Activated naive CD8-positive, alpha-beta T cell (primary cell): ENCODE results near the gene AQP12A.
"Not testable (repeated sequence)": the region's sequence is repeated elsewhere in the genome, so short reads cannot be mapped to it uniquely, and the experiment has no call there.

ENCODE experiments used
- H3K27ac Mint-ChIP-seq: one replicate; pipeline ENCODE4 v1.8.0; 2021; ENCODE audit warnings: mixed read lengths
- H3K27me3 Mint-ChIP-seq: one replicate; pipeline ENCODE4 v1.8.0; 2021; ENCODE audit warnings: mixed read lengths
- H3K36me3 Mint-ChIP-seq: one replicate; pipeline ENCODE4 v1.8.0; 2021; ENCODE audit warnings: mixed read lengths
- H3K4me1 Mint-ChIP-seq: one replicate; pipeline ENCODE4 v1.8.0; 2021; ENCODE audit warnings: low read depth, mixed read lengths
- H3K4me3 Mint-ChIP-seq: one replicate; pipeline ENCODE4 v1.8.0; 2021; ENCODE audit warnings: mild to moderate bottlenecking, mixed read lengths
- H3K9me3 Mint-ChIP-seq: one replicate; pipeline ENCODE4 v1.8.0; 2021; ENCODE audit warnings: low read depth, mixed read lengths

AQP12A gene

DNA sequence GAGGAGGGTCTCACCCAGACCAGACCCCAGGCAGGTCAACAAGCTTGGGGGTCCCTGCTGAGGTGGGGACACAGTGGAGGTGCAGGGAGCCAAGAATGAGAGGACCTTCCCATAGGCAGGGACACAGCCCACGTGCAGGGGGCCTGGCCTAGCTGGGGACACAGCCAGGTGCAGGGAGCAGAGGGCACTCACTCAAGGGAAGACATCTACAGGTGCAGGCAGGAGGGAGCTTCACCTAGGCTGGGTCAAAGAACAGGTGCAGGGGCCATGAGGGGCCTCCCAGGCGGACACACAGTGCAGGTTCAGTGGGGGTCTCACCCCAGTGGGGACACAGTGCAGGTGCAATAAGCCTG, 615 bp upstream of the AQP12A start:
- not testable (repeated sequence) for H3K27ac Mint-ChIP-seq

GRCh38 chr2:240692583-240693561, 1.2 kb downstream of the AQP12A start:
- not testable (repeated sequence) for H3K4me1 Mint-ChIP-seq, H3K36me3 Mint-ChIP-seq, H3K9me3 Mint-ChIP-seq, H3K27ac Mint-ChIP-seq, H3K27me3 Mint-ChIP-seq, H3K4me3 Mint-ChIP-seq

More for the DNA sequence above, 615 bp upstream of the AQP12A start:
- not testable (repeated sequence) for H3K9me3 Mint-ChIP-seq, H3K36me3 Mint-ChIP-seq, H3K27me3 Mint-ChIP-seq, H3K4me3 Mint-ChIP-seq, H3K4me1 Mint-ChIP-seq

DNA sequence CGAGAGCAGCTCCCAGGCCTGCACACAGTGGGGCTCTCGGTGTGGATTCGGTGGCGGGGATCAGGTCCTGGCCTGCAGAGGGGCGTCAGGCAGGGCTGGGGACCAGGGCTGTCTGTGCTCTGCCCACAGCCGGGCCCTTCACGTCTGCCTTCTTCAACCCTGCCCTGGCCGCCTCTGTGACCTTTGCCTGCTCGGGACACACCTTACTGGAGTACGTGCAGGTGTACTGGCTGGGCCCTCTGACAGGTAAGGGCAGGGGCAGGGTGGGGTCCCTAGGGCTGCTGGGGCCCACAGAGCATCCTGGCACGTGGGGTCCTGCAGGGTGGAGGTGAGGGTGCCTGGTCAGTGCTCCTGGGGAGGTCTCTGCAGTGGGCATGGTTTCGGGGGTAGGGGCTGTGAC, 2.6 kb downstream of the AQP12A start:
- H3K27me3 Mint-ChIP-seq, H3K36me3 Mint-ChIP-seq, H3K4me3 Mint-ChIP-seq, H3K9me3 Mint-ChIP-seq, H3K27ac Mint-ChIP-seq, H3K4me1 Mint-ChIP-seq: not testable (repeated sequence)

DNA sequence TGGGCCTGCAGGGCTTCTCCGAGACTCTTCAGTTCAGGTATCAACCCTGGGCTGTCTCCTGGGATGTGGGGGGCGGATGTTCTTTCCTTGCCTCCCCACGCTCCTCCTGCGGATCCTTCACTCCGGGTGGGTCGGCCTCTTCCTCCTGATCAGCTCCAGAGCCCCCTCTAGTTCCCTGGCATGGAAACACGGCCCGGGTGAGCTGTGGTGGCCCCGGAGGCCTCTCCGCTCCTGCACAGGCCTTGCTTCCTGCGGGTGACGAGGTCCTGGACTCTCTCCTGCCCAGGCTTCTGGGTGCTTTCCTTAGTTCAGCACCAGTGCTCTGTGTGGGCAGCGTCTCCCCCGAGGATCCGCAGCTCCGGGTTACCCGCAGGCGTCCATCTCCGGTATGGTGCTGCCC, 3.9 kb downstream of the AQP12A start:
- not testable (repeated sequence) for H3K36me3 Mint-ChIP-seq, H3K4me3 Mint-ChIP-seq, H3K27me3 Mint-ChIP-seq, H3K9me3 Mint-ChIP-seq, H3K4me1 Mint-ChIP-seq, H3K27ac Mint-ChIP-seq

GRCh38 chr2:240696469-240696868, 4.8 kb downstream of the AQP12A start:
- H3K4me1 Mint-ChIP-seq, H3K27me3 Mint-ChIP-seq, H3K9me3 Mint-ChIP-seq, H3K36me3 Mint-ChIP-seq, H3K4me3 Mint-ChIP-seq, H3K27ac Mint-ChIP-seq: not testable (repeated sequence)

DNA sequence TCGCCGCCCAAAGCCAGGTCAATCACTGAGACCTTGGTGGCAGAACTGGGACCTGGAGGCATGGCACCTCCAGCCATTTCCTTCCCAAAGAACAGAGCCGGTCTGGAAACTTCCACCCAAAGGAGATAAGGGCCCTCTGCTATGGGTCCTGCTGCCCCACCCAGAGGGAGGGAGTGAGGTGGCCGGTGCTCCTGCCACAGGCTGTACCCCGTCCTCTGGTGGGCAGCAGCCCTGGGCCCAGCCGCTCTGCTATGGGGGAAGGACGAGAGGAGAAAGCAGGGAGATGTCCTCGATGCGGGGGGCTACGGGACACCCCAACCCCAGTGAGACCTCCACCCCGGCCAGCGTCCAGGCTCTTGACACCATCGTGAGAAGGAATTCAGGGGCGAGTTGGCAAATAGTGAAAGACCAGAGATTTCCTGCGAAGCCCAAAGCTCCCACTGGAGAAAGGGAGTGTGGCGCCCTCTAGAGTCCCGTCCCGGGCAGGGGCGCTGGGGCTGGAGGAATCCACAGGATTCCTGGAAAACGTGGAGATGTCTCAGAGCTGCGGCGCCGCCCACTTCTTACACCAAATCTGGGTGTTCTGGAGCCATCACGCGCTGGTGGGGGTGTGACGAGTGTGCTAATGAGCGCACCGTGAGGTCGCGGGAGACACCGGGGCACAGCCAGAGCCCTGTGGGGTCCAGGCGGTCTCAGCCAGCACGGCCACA, 7.3 kb downstream of the AQP12A start:
- not testable (repeated sequence) for H3K4me3 Mint-ChIP-seq, H3K9me3 Mint-ChIP-seq, H3K36me3 Mint-ChIP-seq, H3K27ac Mint-ChIP-seq, H3K4me1 Mint-ChIP-seq, H3K27me3 Mint-ChIP-seq

DNA sequence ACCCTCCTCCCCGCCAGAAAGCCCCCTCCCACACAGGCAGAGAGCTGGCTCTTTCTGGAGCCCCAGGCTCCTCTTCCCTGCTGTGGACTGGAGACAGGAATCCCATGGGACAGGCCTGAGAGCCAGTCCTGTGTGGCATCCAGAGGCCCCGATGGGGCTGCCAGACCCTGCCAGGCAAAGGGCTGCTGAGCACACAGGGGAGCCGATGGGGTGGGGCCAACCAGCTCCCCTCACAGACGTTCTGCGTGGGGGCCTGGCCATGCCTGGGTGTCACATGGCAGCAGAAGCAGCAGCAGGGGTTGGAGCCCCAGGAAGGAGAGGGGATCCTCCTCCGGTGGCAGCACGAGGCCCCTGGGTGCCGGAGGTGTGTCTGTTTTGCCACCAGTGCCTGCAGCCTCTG, 8.2 kb downstream of the AQP12A start:
- H3K36me3 Mint-ChIP-seq, H3K27ac Mint-ChIP-seq, H3K4me1 Mint-ChIP-seq, H3K9me3 Mint-ChIP-seq, H3K4me3 Mint-ChIP-seq, H3K27me3 Mint-ChIP-seq: not testable (repeated sequence)

DNA sequence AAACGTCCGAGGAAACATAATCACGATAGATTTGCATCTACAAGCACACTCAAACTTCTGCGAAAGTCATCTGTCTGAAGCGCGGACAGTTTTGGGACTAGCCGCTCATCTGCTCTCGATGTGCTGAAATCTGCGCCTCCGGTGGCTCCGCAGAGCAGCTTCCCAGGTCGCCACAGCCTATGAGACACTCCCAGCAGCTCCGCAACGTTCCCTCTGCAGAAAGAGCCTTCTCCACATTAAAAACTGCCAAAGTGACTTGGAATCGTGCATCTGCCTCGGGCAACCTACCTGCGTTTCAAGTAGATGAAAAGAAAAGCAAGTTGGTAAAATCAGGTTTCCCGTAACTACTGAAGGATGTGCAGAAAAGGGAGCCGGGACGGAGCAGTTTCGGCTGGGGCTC, 8.9 kb downstream of the AQP12A start:
- H3K4me3 Mint-ChIP-seq, H3K27me3 Mint-ChIP-seq, H3K27ac Mint-ChIP-seq, H3K9me3 Mint-ChIP-seq, H3K36me3 Mint-ChIP-seq: not testable (repeated sequence)
- peaks cover 15% of the 10 kb centered on the region for H3K4me1 Mint-ChIP-seq

- no peaks in the 10 kb centered on the region for H3K27me3 Mint-ChIP-seq
- no peaks in the 10 kb centered on the region for H3K9me3 Mint-ChIP-seq
- no peak overlapping the region for H3K4me3 Mint-ChIP-seq
- no peak overlapping the region for H3K27ac Mint-ChIP-seq
- no peaks in the 10 kb centered on the region for H3K36me3 Mint-ChIP-seq
- peaks cover 16% of the 10 kb centered on the region for H3K4me1 Mint-ChIP-seq
These were observed 9.5 kb downstream of the AQP12A start for GRCh38 chr2:240701091-240701735.

- Mint-ChIP-seq H3K27me3 (no peaks in the 10 kb centered on the region), H3K4me1 (peaks cover 16% of the 10 kb centered on the region), H3K4me3 (peak overlapping the region; percentile 23), H3K9me3 (no peaks in the 10 kb centered on the region), H3K27ac (no peak overlapping the region), H3K36me3 (no peaks in the 10 kb centered on the region)
These were observed 10.3 kb downstream of the AQP12A start for GRCh38 chr2:240701736-240702639.

DNA sequence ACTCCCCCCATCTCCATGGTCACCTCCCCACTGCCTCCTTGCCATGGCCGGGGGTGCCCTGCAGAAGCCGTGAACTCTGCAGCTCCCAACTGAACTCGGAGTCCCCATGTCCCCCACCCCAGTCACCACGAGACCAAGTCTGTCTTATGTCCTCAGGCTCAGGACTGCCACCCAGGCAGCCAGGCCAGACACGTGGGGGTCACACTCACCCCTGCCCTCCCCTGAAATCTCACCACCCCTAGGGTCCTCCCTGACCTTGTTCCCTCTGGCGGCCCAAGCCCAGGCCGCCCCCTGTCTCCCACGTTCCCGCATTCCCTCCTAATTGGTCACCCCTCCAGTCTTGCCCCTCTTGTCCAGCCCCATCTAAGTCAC, 11.0 kb downstream of the AQP12A start:
- H3K9me3 Mint-ChIP-seq: no peaks in the 10 kb centered on the region
- peaks cover 16% of the 10 kb centered on the region for H3K4me1 Mint-ChIP-seq
- H3K27ac Mint-ChIP-seq: no peak overlapping the region
- H3K36me3 Mint-ChIP-seq: no peaks in the 10 kb centered on the region
- no peaks in the 10 kb centered on the region for H3K27me3 Mint-ChIP-seq
- H3K4me3 Mint-ChIP-seq: no peak overlapping the region

GRCh38 chr2:240703417-240704341, 12.0 kb downstream of the AQP12A start:
- H3K4me1 Mint-ChIP-seq: peaks cover 16% of the 10 kb centered on the region
- no peaks in the 10 kb centered on the region for H3K36me3 Mint-ChIP-seq
- H3K27ac Mint-ChIP-seq: peak overlapping the region; percentile 50
- no peaks in the 10 kb centered on the region for H3K27me3 Mint-ChIP-seq
- no peaks in the 10 kb centered on the region for H3K9me3 Mint-ChIP-seq
- H3K4me3 Mint-ChIP-seq: no peak overlapping the region

DNA sequence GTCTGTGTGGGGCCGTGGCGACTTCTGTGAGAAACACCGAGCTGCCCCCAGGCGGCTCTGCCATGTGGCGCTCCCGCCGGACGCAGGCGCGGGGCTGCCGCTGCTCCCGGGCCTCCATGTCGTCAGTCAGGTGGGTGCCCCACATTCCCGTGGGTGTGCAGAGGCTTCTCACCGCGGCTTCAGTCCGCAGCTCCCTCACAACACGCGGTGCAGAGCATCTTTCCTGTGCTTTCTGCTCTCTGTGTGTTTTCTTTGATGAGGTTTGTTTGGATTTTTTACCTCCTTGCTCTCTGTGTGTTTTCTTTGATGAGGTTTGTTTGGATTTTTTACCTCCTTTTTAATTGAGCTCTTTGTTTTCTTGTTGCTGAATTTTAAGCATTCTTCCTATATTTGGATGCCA, 13.0 kb downstream of the AQP12A start:
- Mint-ChIP-seq H3K36me3 (no peaks in the 10 kb centered on the region), H3K4me1 (peaks cover 16% of the 10 kb centered on the region), H3K27me3 (no peaks in the 10 kb centered on the region), H3K9me3 (no peaks in the 10 kb centered on the region), H3K27ac (peak overlapping the region; percentile 29), H3K4me3 (peak overlapping the region; percentile 72)
